Measurements from ENCODE around the gene LPAR1.
"Not testable (repeated sequence)": the region's sequence is repeated elsewhere in the genome, so short reads cannot be mapped to it uniquely, and the experiment has no call there.

LPAR1 gene

DNA sequence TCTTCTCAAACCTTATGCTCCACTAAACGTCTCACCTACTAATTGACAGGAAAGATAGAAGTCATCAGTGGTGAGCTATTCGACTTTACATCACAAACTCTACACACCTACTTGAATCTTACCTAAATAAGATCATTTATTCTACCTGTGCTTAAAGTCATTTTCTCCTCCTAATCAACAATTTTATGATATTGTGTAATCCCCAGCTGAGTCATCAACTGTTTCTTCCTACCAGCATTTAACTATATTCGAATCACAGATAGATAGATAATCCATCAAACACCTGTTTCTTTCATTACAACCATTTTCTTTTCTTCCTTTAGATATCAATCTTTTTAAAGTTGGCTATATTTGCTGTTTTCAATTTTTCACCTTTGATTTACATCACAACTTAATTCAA is 181.5 kb downstream of the LPAR1 start:
- in situ Hi-C loops (cut with HindIII; ENCODE audit: low pct_unique_long_range_greater_than_20kb, low sequenced_read_pairs), result no loop called here
- no peak for DNase-seq (ENCODE audit: low read depth in 1 of 2, low spot score in 1 of 2)
- no peak for TF ChIP-seq JUND (IDR thresholded peaks at IDR 0.05; ENCODE audit: low read depth)

DNA sequence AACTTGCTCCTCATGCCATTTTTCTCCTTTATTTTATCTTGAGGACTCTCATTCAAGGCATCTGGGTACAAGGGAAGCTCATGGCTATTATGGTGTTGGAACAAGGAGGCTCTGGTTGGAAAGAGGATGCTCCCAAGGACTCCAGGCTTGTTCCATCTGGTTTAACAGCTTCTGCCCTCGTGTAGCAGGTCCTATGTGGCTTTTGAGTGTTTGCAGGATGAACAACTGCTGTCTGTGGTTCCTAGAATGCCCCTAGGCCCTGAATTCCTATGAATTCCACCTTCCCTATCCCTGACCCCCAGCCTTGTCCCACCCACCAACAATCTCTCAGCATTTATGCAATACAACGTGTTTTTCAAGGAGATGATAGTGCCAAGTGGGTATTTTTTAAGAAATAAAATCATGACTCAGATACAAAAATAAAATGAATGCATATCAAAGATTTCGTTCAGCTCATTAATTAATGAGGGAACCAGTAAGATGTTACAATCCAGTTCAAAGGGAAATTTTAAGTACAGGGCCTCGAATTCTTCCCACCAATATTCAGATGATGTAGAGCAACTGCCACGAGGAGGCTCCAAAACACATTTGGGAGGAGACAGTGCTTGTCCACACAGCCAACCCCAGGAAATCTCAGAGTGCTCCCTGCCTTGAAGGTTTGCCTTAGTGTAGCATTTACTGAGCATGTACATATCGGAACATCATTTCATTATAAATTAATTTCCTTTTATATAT is 187.7 kb downstream of the LPAR1 start:
- TF ChIP-seq JUND (IDR thresholded peaks at IDR 0.05; ENCODE audit: low read depth), result no peak
- in situ Hi-C loops (cut with HindIII; ENCODE audit: low pct_unique_long_range_greater_than_20kb, low sequenced_read_pairs), result no loop called here
- peak in 1 of 2 experiments; percentile 60 for DNase-seq (ENCODE audit: low read depth in 1 of 2, low spot score in 1 of 2)

DNA sequence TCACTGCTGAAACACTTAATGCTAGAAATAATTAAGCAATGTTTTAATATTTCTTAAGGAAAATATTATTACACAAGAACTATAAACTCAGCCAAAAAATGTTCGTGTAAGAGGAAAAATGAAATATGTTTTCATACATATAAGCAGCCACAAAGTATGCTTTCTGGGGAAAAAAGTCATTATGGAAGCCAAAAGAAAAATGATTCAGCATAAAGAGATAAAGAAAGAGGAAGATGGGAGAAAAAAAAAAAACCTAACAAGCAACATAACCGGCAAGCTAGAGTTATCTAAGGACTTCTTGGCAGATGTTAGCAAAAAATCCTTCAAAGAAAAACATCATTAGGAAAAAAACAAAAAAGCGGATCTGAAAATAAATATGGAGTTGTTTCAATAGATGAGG is 190.6 kb downstream of the LPAR1 start:
- no peak for DNase-seq (ENCODE audit: low read depth in 1 of 2, low spot score in 1 of 2)
- TF ChIP-seq JUND (IDR thresholded peaks at IDR 0.05; ENCODE audit: low read depth), result no peak
- in situ Hi-C loops (cut with HindIII; ENCODE audit: low pct_unique_long_range_greater_than_20kb, low sequenced_read_pairs), result no loop called here

GRCh38 chr9:110846215-110846614 is 192.1 kb downstream of the LPAR1 start:
- DNase-seq (ENCODE audit: low read depth in 1 of 2, low spot score in 1 of 2), result no peak
- in situ Hi-C loops (cut with HindIII; ENCODE audit: low pct_unique_long_range_greater_than_20kb, low sequenced_read_pairs), result no loop called here
- TF ChIP-seq JUND (IDR thresholded peaks at IDR 0.05; ENCODE audit: low read depth), result no peak

DNA sequence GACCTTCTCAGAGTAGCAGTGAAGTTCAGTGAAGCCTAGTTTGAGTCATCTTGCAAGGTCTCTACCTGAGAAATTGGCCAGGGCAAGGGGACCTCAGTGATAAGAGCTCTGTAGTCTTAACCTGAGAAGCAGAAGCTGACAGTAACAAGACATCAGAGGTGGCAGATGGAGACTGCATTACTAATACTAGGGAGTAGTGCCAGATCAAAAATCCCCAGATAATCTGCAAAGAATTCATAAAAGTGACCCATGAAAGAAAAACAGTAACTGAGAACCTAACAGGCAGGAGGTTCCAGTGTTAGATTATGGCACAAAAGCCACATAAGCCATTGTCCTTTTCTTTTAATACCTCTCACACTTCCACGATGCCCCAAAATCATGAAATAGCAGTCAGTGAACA is 194.1 kb downstream of the LPAR1 start:
- in situ Hi-C loops (cut with HindIII; ENCODE audit: low pct_unique_long_range_greater_than_20kb, low sequenced_read_pairs), result no loop called here
- no peak for DNase-seq (ENCODE audit: low read depth in 1 of 2, low spot score in 1 of 2)
- no peak for TF ChIP-seq JUND (IDR thresholded peaks at IDR 0.05; ENCODE audit: low read depth)

GRCh38 chr9:110842986-110843385 is 195.3 kb downstream of the LPAR1 start:
- TF ChIP-seq JUND (IDR thresholded peaks at IDR 0.05; ENCODE audit: low read depth), result no peak
- in situ Hi-C loops (cut with HindIII; ENCODE audit: low pct_unique_long_range_greater_than_20kb, low sequenced_read_pairs), result no loop called here
- no peak for DNase-seq (ENCODE audit: low read depth in 1 of 2, low spot score in 1 of 2)

- in situ Hi-C loops (cut with HindIII; ENCODE audit: low pct_unique_long_range_greater_than_20kb, low sequenced_read_pairs), result no loop called here
- no peak for TF ChIP-seq JUND (IDR thresholded peaks at IDR 0.05; ENCODE audit: low read depth)
- DNase-seq (ENCODE audit: low read depth in 1 of 2, low spot score in 1 of 2), result peak in 1 of 2 experiments; percentile 75
These were observed 196.1 kb downstream of the LPAR1 start for GRCh38 chr9:110842169-110842568.

- in situ Hi-C loops (cut with HindIII; ENCODE audit: low pct_unique_long_range_greater_than_20kb, low sequenced_read_pairs), result no loop called here
- no peak for DNase-seq (ENCODE audit: low read depth in 1 of 2, low spot score in 1 of 2)
- no peak for TF ChIP-seq JUND (IDR thresholded peaks at IDR 0.05; ENCODE audit: low read depth)
These were observed 200.8 kb downstream of the LPAR1 start for GRCh38 chr9:110837401-110838005.

GRCh38 chr9:110835859-110836271 is 202.4 kb downstream of the LPAR1 start:
- DNase-seq (ENCODE audit: low read depth in 1 of 2, low spot score in 1 of 2), result no peak
- no peak for TF ChIP-seq JUND (IDR thresholded peaks at IDR 0.05; ENCODE audit: low read depth)
- in situ Hi-C loops (cut with HindIII; ENCODE audit: low pct_unique_long_range_greater_than_20kb, low sequenced_read_pairs), result no loop called here

DNA sequence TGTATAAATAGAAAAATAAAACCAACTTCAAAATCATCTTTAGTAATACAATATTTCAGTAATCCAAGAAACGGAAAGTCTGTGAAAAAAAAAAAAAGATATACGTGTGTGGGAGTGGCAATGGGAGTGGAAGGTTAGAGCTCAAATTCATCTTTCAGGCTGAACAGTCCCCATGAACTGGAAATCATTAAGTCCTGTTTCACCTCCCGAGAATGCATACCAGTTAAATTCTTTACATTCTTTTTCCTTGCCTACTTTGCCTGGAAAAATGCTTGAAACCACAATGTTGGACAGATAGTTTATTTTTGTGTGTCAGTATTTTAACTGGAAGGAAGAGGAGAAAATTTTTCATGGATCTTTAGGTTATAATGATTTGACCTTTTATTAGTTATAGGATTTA is 202.9 kb downstream of the LPAR1 start:
- no peak for TF ChIP-seq JUND (IDR thresholded peaks at IDR 0.05; ENCODE audit: low read depth)
- in situ Hi-C loops (cut with HindIII; ENCODE audit: low pct_unique_long_range_greater_than_20kb, low sequenced_read_pairs), result no loop called here
- DNase-seq (ENCODE audit: low read depth in 1 of 2, low spot score in 1 of 2), result peak in 1 of 2 experiments; percentile 58

DNA sequence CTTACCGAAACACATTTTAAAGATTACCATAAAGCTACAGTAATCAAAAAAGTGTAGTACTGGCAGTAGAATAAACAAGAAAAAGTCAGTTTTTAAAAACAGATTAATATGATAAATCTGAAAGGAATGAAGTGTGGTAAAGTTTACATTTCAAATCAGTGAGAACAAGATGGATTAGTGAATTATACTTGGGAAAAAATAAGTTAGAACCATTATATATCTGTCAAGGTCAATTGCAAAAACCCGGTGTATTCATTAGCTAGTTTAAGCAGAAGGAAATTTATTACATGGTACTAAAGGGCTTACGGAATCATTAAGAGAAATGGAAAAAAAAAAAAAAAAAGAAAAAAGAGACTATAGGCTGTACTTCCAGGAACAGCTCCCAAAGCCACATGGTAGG is 205.3 kb downstream of the LPAR1 start:
- in situ Hi-C loops (cut with HindIII; ENCODE audit: low pct_unique_long_range_greater_than_20kb, low sequenced_read_pairs), result no loop called here
- TF ChIP-seq JUND (IDR thresholded peaks at IDR 0.05; ENCODE audit: low read depth), result no peak
- DNase-seq (ENCODE audit: low read depth in 1 of 2, low spot score in 1 of 2), result no peak

DNA sequence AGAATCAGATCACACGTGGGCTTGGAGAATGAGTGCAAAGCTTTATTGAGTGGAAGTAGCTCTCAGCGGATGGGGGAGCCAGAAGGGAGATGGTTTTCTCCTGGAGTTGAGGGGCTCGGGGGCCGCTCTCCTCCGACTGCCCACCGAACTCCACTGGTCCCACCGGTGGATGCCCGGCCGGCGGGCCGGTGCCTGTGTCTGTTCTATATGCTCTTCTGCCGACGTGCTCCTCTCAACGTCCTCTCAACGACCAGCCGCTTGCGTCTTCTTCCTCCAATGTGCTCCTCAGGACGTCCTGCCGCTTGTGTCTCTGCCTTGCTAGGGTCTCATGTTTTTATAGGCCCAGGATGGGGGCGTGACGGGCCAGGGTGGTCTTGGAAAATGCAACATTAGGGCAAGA is 207.8 kb downstream of the LPAR1 start:
- no peak for TF ChIP-seq JUND (IDR thresholded peaks at IDR 0.05; ENCODE audit: low read depth)
- in situ Hi-C loops (cut with HindIII; ENCODE audit: low pct_unique_long_range_greater_than_20kb, low sequenced_read_pairs), result no loop called here
- DNase-seq (ENCODE audit: low read depth in 1 of 2, low spot score in 1 of 2), result no peak

DNA sequence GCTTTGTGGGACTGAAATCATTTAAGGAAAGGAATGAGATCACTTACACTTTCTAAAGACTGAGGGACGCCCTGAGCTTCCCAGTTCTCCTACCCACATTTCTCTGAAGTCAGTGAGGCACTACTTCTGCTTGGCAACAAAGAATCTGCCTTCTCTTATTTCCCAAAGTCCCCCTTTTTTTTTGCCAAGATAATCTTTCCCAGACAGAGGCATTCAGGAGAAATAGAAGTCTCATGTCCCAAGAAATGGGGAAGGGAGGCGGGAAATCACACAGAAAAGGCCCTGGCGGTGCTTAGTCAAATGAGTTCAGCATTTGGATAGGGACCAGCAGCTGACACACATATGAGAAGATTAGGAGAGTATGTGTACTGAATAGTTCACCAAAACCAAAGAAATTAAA is 210.0 kb downstream of the LPAR1 start:
- TF ChIP-seq JUND (IDR thresholded peaks at IDR 0.05; ENCODE audit: low read depth), result no peak
- in situ Hi-C loops (cut with HindIII; ENCODE audit: low pct_unique_long_range_greater_than_20kb, low sequenced_read_pairs), result no loop called here
- DNase-seq (ENCODE audit: low read depth in 1 of 2, low spot score in 1 of 2), result peak in 1 of 2 experiments; percentile 19

GRCh38 chr9:110826400-110826799 is 211.9 kb downstream of the LPAR1 start:
- DNase-seq (ENCODE audit: low read depth in 1 of 2, low spot score in 1 of 2); in situ Hi-C loops (cut with HindIII; ENCODE audit: low pct_unique_long_range_greater_than_20kb, low sequenced_read_pairs): not testable (repeated sequence)
